Measurements from ENCODE around the gene SIX5.

SIX5 gene

DNA sequence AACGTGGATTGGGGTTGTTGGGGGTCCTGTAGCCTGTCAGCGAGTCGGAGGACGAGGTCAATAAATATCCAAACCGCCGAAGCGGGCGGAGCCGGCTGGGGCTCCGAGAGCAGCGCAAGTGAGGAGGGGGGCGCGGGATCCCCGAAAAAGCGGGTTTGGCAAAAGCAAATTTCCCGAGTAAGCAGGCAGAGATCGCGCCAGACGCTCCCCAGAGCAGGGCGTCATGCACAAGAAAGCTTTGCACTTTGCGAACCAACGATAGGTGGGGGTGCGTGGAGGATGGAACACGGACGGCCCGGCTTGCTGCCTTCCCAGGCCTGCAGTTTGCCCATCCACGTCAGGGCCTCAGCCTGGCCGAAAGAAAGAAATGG, 754 bp upstream of the SIX5 start:
- H3K36me3 Mint-ChIP-seq (ENCODE audit: low read depth), result peaks cover 15% of the 10 kb centered on the region
- TF ChIP-seq, protein P1, sequence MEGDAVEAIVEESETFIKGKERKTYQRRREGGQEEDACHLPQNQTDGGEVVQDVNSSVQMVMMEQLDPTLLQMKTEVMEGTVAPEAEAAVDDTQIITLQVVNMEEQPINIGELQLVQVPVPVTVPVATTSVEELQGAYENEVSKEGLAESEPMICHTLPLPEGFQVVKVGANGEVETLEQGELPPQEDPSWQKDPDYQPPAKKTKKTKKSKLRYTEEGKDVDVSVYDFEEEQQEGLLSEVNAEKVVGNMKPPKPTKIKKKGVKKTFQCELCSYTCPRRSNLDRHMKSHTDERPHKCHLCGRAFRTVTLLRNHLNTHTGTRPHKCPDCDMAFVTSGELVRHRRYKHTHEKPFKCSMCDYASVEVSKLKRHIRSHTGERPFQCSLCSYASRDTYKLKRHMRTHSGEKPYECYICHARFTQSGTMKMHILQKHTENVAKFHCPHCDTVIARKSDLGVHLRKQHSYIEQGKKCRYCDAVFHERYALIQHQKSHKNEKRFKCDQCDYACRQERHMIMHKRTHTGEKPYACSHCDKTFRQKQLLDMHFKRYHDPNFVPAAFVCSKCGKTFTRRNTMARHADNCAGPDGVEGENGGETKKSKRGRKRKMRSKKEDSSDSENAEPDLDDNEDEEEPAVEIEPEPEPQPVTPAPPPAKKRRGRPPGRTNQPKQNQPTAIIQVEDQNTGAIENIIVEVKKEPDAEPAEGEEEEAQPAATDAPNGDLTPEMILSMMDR (IDR thresholded peaks at IDR 0.05; ENCODE audit: unreplicated experiment in 3 of 3), result no peak
- no peaks in the 10 kb centered on the region for H3K9me3 Mint-ChIP-seq
- H3K27ac Mint-ChIP-seq, result peak overlapping the region; percentile 97 to 99 (median 99)
- H3K4me3 Mint-ChIP-seq, result peak overlapping the region; percentile 95 to 100 (median 98)
- no peaks in the 10 kb centered on the region for H3K27me3 Mint-ChIP-seq (ENCODE audit: low read depth)
- H3K4me1 Mint-ChIP-seq, result peaks cover 18% of the 10 kb centered on the region

DNA sequence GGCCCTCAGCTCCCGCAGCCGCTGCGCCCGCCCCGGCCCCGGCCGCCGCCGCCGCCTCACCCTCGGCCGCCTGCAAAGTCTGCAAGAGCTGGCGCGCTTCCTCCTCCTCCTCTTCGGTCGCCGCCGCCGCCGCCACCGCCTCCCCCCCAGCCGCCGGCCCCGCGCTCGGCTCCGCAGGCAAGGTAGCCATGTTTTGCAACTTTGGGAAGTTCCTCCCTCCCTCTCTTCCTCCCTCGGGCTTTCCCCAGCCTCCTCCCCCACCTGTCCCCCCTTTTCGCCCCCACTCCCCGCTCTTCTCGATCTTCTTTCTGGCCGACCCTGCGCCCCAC, 433 bp downstream of the SIX5 start:
- no peaks in the 10 kb centered on the region for H3K27me3 Mint-ChIP-seq (ENCODE audit: low read depth)
- H3K9me3 Mint-ChIP-seq, result no peaks in the 10 kb centered on the region
- H3K4me3 Mint-ChIP-seq, result peak overlapping the region; percentile 95 to 100 (median 98)
- H3K4me1 Mint-ChIP-seq, result peaks cover 23% of the 10 kb centered on the region
- H3K27ac Mint-ChIP-seq, result peak overlapping the region; percentile 97 to 99 (median 99)
- TF ChIP-seq, protein P1 (IDR thresholded peaks at IDR 0.05; ENCODE audit: unreplicated experiment in 3 of 3), result no peak
- H3K36me3 Mint-ChIP-seq (ENCODE audit: low read depth), result peaks cover 11% of the 10 kb centered on the region

DNA sequence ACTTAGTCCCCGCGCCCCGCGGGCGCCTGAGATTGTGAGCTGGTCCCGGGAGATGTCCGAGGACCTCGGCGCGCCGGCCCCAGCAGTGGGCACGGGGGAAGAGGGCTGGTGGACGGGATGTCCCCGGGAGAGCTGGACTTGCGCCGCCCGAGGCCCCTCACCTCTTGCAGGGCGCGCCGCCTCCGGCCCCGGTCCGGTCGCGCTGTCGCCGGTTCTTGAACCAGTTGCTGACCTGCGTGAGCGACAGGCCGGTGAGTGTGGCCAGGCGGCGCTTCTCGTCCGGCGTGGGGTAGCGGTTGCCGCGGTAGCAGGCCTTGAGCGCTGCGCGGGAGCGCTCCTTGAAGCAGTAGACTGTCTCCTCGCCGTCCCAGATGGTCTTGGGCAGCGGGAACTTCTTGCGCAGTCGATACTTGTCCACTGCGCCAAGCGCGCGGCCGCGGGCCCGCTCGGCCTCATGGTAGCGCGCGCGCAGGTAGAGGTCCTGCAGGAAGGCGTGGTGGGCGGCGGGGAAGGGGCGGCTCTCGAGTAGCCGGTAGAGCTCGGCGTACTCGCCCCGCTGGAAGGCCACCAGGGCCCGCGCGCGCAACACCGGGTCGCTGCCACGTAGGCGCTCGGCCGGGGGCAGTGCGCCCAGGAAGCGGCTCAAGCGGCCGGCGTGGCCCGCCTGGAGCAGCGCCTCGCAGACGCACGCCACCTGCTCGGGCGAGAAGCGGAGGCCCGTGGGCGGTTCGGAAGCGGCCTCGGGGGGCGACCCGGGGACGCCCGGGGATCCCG, 984 bp downstream of the SIX5 start:
- TF ChIP-seq, protein P1 (IDR thresholded peaks at IDR 0.05; ENCODE audit: unreplicated experiment in 3 of 3), result no peak
- Mint-ChIP-seq H3K4me3 (peak overlapping the region; percentile 89 to 98 (median 96)), H3K4me1 (peaks cover 18% of the 10 kb centered on the region), H3K36me3 (ENCODE audit: low read depth) (peaks cover 7% of the 10 kb centered on the region), H3K9me3 (no peaks in the 10 kb centered on the region), H3K27ac (peak overlapping the region; percentile 91 to 99 (median 96)), H3K27me3 (ENCODE audit: low read depth) (no peaks in the 10 kb centered on the region)

DNA sequence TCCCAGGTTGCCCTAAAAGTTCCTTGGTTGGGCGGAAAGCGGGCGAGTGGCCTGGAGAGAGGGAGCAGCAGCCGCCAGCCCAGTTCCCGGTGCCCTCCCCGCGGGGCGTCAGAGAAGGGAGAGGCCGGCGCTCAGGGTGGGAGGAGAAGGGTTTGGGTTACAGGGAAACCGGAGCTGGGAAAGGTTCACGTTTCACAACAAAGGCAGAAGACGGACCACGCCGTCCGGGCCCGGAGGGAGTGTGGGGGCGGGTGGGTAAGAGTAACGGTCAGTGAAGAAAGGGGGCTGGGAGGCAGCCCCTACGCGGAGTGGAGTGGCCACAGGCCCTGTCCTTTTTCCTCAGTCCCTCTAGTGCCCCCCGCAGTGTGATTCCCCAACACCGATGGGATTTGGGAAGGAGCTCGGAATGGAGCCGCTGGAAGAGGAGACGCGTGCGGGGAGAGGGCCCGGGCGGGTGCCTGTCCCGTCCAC, 1.6 kb downstream of the SIX5 start:
- H3K9me3 Mint-ChIP-seq, result no peaks in the 10 kb centered on the region
- TF ChIP-seq, protein P1 (IDR thresholded peaks at IDR 0.05; ENCODE audit: unreplicated experiment in 3 of 3), result no peak
- no peaks in the 10 kb centered on the region for H3K27me3 Mint-ChIP-seq (ENCODE audit: low read depth)
- H3K4me3 Mint-ChIP-seq, result peak overlapping the region; percentile 89 to 98 (median 96)
- H3K27ac Mint-ChIP-seq, result peak overlapping the region; percentile 96 to 98 (median 97)
- H3K4me1 Mint-ChIP-seq, result peaks cover 15% of the 10 kb centered on the region
- H3K36me3 Mint-ChIP-seq (ENCODE audit: low read depth), result peaks cover 5% of the 10 kb centered on the region

DNA sequence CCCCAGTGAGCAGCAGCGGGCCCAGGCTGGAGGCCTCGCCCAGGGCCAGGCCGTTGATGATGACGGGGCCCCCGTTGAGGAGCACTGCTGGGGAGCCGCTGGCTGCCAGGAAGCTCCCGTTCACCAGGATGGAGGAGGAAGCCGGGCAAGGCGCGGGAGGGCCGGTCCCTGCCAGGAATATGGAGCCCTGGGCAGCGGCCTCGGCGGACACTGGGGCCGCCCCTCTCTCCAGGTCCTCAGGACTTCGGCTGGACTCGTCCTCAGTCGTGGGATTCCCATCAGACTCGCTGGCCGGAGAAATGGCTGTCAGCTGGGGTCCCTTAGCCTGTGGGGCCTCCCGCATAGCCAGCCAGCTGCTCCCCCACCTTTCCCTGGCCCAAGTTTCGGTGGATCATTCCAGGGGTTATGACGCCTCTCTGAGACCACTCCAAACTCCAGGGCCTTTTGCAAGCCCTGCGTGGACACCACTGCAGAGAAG, 2.1 kb downstream of the SIX5 start:
- no peaks in the 10 kb centered on the region for H3K36me3 Mint-ChIP-seq (ENCODE audit: low read depth)
- TF ChIP-seq, protein P1 (IDR thresholded peaks at IDR 0.05; ENCODE audit: unreplicated experiment in 3 of 3), result no peak
- peaks cover 10% of the 10 kb centered on the region for H3K4me1 Mint-ChIP-seq
- peak overlapping the region; percentile 96 to 98 (median 97) for H3K27ac Mint-ChIP-seq
- H3K4me3 Mint-ChIP-seq, result peak overlapping the region; percentile 89 to 98 (median 96)
- no peaks in the 10 kb centered on the region for H3K9me3 Mint-ChIP-seq
- H3K27me3 Mint-ChIP-seq (ENCODE audit: low read depth), result peaks cover 4% of the 10 kb centered on the region
